ENCODE measurements around the gene HNRNPD. TPM values are rescaled to one million over a fixed set of nuclear protein-coding genes. Genes with fewer than 3 reads are reported as not detected.
"Not testable (repeated sequence)": the region's sequence is repeated elsewhere in the genome, so short reads cannot be mapped to it uniquely, and the experiment has no call there.

HNRNPD gene
- total and polyA plus RNA-seq, 2 experiments from 2014 or later: 245 to 768 TPM

DNA sequence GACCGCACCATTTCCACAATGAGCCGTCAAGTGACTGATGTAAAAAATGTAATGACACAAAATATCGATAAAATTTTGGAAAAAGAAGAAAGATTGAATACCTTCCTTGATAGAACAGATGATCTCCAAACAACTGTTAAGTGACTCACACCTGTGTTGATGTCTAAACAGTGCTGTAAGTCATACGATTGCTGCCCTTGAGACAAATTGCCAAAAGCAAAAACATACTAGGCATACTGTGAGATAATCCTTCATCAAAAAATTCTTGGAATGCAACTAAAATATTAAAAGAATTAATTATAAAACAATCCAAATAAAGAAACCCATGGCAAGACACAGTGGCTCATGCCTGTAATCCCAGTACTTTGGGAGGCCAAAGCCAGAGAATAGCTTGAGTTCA is 53.4 kb downstream of the HNRNPD start:
- H4K20me1 ChIP-seq (replicated peaks; ENCODE audit: insufficient read depth): no peaks in the 10 kb centered on the region
- no peaks in the 10 kb centered on the region for H3K79me2 ChIP-seq (replicated peaks; ENCODE audit: insufficient read depth)
- Mint-ChIP-seq H3K36me3 (ENCODE audit: low read depth) (peaks cover 11% of the 10 kb centered on the region; the same call in 1 of the 3 replicates), H3K27ac (no peak overlapping the region), H3K9me3 (peaks cover 19% of the 10 kb centered on the region), H3K27me3 (ENCODE audit: insufficient read depth, low read depth, poor library complexity) (no peaks in the 10 kb centered on the region), H3K4me3 (no peak overlapping the region), H3K4me1 (no peaks in the 10 kb centered on the region)
- no peaks in the 10 kb centered on the region for H3K4me1 ChIP-seq (ENCODE audit: insufficient read depth)
- H3K27ac ChIP-seq (ENCODE audit: low read depth): no peak overlapping the region
- no peak overlapping the region for H3K4me2 ChIP-seq
- TF ChIP-seq POLR2AphosphoS5 (IDR thresholded peaks at IDR 0.05; ENCODE audit: low read depth) (no peak), ZNF114 (CRISPR knock-in tag; IDR thresholded peaks at IDR 0.05) (no peak), EZH2phosphoT487 (IDR thresholded peaks at IDR 0.05; ENCODE audit: unreplicated experiment) (no peak), JUNB (IDR thresholded peaks at IDR 0.05; ENCODE audit: unreplicated experiment) (no peak), EZH2 (IDR thresholded peaks at IDR 0.05; ENCODE audit: low read depth, unreplicated experiment) (no peak), ZNF331 (CRISPR knock-in tag; IDR thresholded peaks at IDR 0.05; ENCODE audit: low read depth) (no peak), NANOG (IDR thresholded peaks at IDR 0.05; ENCODE audit: borderline replicate concordance) (no peak), STAT1 (IDR thresholded peaks at IDR 0.05; ENCODE audit: unreplicated experiment) (no peak), CREB1 (CRISPR knock-in tag; IDR thresholded peaks at IDR 0.05; ENCODE audit: low read depth) (no peak)
- TF ChIP-seq, protein P1, sequence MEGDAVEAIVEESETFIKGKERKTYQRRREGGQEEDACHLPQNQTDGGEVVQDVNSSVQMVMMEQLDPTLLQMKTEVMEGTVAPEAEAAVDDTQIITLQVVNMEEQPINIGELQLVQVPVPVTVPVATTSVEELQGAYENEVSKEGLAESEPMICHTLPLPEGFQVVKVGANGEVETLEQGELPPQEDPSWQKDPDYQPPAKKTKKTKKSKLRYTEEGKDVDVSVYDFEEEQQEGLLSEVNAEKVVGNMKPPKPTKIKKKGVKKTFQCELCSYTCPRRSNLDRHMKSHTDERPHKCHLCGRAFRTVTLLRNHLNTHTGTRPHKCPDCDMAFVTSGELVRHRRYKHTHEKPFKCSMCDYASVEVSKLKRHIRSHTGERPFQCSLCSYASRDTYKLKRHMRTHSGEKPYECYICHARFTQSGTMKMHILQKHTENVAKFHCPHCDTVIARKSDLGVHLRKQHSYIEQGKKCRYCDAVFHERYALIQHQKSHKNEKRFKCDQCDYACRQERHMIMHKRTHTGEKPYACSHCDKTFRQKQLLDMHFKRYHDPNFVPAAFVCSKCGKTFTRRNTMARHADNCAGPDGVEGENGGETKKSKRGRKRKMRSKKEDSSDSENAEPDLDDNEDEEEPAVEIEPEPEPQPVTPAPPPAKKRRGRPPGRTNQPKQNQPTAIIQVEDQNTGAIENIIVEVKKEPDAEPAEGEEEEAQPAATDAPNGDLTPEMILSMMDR (conservative IDR thresholded peaks at IDR 0.05; ENCODE audit: low read depth in 2 of 2): no peak
- TF ChIP-seq, protein P2, sequence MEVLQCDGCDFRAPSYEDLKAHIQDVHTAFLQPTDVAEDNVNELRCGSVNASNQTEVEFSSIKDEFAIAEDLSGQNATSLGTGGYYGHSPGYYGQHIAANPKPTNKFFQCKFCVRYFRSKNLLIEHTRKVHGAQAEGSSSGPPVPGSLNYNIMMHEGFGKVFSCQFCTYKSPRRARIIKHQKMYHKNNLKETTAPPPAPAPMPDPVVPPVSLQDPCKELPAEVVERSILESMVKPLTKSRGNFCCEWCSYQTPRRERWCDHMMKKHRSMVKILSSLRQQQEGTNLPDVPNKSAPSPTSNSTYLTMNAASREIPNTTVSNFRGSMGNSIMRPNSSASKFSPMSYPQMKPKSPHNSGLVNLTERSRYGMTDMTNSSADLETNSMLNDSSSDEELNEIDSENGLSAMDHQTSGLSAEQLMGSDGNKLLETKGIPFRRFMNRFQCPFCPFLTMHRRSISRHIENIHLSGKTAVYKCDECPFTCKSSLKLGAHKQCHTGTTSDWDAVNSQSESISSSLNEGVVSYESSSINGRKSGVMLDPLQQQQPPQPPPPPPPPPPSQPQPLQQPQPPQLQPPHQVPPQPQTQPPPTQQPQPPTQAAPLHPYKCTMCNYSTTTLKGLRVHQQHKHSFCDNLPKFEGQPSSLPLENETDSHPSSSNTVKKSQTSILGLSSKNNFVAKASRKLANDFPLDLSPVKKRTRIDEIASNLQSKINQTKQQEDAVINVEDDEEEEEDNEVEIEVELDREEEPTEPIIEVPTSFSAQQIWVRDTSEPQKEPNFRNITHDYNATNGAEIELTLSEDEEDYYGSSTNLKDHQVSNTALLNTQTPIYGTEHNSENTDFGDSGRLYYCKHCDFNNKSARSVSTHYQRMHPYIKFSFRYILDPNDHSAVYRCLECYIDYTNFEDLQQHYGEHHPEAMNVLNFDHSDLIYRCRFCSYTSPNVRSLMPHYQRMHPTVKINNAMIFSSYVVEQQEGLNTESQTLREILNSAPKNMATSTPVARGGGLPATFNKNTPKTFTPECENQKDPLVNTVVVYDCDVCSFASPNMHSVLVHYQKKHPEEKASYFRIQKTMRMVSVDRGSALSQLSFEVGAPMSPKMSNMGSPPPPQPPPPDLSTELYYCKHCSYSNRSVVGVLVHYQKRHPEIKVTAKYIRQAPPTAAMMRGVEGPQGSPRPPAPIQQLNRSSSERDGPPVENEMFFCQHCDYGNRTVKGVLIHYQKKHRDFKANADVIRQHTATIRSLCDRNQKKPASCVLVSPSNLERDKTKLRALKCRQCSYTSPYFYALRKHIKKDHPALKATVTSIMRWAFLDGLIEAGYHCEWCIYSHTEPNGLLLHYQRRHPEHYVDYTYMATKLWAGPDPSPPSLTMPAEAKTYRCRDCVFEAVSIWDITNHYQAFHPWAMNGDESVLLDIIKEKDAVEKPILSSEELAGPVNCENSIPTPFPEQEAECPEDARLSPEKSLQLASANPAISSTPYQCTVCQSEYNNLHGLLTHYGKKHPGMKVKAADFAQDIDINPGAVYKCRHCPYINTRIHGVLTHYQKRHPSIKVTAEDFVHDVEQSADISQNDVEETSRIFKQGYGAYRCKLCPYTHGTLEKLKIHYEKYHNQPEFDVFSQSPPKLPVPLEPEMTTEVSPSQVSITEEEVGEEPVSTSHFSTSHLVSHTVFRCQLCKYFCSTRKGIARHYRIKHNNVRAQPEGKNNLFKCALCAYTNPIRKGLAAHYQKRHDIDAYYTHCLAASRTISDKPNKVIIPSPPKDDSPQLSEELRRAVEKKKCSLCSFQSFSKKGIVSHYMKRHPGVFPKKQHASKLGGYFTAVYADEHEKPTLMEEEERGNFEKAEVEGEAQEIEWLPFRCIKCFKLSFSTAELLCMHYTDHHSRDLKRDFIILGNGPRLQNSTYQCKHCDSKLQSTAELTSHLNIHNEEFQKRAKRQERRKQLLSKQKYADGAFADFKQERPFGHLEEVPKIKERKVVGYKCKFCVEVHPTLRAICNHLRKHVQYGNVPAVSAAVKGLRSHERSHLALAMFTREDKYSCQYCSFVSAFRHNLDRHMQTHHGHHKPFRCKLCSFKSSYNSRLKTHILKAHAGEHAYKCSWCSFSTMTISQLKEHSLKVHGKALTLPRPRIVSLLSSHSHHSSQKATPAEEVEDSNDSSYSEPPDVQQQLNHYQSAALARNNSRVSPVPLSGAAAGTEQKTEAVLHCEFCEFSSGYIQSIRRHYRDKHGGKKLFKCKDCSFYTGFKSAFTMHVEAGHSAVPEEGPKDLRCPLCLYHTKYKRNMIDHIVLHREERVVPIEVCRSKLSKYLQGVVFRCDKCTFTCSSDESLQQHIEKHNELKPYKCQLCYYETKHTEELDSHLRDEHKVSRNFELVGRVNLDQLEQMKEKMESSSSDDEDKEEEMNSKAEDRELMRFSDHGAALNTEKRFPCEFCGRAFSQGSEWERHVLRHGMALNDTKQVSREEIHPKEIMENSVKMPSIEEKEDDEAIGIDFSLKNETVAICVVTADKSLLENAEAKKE (CRISPR knock-in tag; IDR thresholded peaks at IDR 0.05): no peak
- TF ChIP-seq, protein P3, sequence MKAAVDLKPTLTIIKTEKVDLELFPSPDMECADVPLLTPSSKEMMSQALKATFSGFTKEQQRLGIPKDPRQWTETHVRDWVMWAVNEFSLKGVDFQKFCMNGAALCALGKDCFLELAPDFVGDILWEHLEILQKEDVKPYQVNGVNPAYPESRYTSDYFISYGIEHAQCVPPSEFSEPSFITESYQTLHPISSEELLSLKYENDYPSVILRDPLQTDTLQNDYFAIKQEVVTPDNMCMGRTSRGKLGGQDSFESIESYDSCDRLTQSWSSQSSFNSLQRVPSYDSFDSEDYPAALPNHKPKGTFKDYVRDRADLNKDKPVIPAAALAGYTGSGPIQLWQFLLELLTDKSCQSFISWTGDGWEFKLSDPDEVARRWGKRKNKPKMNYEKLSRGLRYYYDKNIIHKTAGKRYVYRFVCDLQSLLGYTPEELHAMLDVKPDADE (IDR thresholded peaks at IDR 0.05): no peak
- ATAC-seq (no peak), DNase-seq (ENCODE audit: low spot score) (no peak)
- H3K36me3 ChIP-seq (ENCODE audit: insufficient read depth): no peaks in the 10 kb centered on the region
- H3K27me3 ChIP-seq (ENCODE audit: insufficient read depth): no peaks in the 10 kb centered on the region
- no peak overlapping the region for H3K4me3 ChIP-seq
- no peaks in the 10 kb centered on the region for H3F3A ChIP-seq (replicated peaks; ENCODE audit: low read depth)
- no peak overlapping the region for H2AFZ ChIP-seq
- no peaks in the 10 kb centered on the region for H3K9me2 ChIP-seq (ENCODE audit: insufficient read depth)

- H3K4me1 ChIP-seq (ENCODE audit: insufficient read depth); H3K27me3 Mint-ChIP-seq (ENCODE audit: insufficient read depth, low read depth, poor library complexity); H3K36me3 Mint-ChIP-seq (ENCODE audit: low read depth); H3K27ac Mint-ChIP-seq; H3K27me3 ChIP-seq (ENCODE audit: insufficient read depth); H3K4me3 ChIP-seq; H3K4me1 Mint-ChIP-seq; H3K4me2 ChIP-seq; H2AFZ ChIP-seq; H3K9me2 ChIP-seq (ENCODE audit: insufficient read depth); H3K36me3 ChIP-seq (ENCODE audit: insufficient read depth); DNase-seq (ENCODE audit: low spot score); ATAC-seq; H4K20me1 ChIP-seq (replicated peaks; ENCODE audit: insufficient read depth); H3K4me3 Mint-ChIP-seq; H3K27ac ChIP-seq (ENCODE audit: low read depth); H3F3A ChIP-seq (replicated peaks; ENCODE audit: low read depth); H3K79me2 ChIP-seq (replicated peaks; ENCODE audit: insufficient read depth): not testable (repeated sequence)
- H3K9me3 Mint-ChIP-seq: peaks cover 29% of the 10 kb centered on the region
Observed at GRCh38 chr4:82303063-82303462, 70.7 kb downstream of the HNRNPD start.

Data from GM23338 (cell line).